ENCODE results near the gene SLC25A22.

The SLC25A22 gene

GRCh38 chr11:826227-826621 is 28.1 kb upstream of the SLC25A22 start:
- no peak for DNase-seq (ENCODE audit: low read depth in 2 of 2)
- TF ChIP-seq, protein P1, sequence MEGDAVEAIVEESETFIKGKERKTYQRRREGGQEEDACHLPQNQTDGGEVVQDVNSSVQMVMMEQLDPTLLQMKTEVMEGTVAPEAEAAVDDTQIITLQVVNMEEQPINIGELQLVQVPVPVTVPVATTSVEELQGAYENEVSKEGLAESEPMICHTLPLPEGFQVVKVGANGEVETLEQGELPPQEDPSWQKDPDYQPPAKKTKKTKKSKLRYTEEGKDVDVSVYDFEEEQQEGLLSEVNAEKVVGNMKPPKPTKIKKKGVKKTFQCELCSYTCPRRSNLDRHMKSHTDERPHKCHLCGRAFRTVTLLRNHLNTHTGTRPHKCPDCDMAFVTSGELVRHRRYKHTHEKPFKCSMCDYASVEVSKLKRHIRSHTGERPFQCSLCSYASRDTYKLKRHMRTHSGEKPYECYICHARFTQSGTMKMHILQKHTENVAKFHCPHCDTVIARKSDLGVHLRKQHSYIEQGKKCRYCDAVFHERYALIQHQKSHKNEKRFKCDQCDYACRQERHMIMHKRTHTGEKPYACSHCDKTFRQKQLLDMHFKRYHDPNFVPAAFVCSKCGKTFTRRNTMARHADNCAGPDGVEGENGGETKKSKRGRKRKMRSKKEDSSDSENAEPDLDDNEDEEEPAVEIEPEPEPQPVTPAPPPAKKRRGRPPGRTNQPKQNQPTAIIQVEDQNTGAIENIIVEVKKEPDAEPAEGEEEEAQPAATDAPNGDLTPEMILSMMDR (IDR thresholded peaks at IDR 0.05; ENCODE audit: low read depth, low read length) = no peak
- no peak overlapping the region for H3K4me3 ChIP-seq (replicated peaks in 1 of 2; ENCODE audit: low read depth in 2 of 2, low read length in 2 of 2)

- no peak for DNase-seq (ENCODE audit: low read depth in 2 of 2)
- no peak overlapping the region for H3K4me3 ChIP-seq (replicated peaks in 1 of 2; ENCODE audit: low read depth in 2 of 2, low read length in 2 of 2)
- TF ChIP-seq, protein P1 (IDR thresholded peaks at IDR 0.05; ENCODE audit: low read depth, low read length) = no peak
Measured at GRCh38 chr11:825366-826226, 27.5 kb upstream of the SLC25A22 start.

GRCh38 chr11:824942-825341 is 26.9 kb upstream of the SLC25A22 start:
- no peak for DNase-seq (ENCODE audit: low read depth in 2 of 2)
- TF ChIP-seq, protein P1 (IDR thresholded peaks at IDR 0.05; ENCODE audit: low read depth, low read length) = no peak

GRCh38 chr11:824292-824880 is 26.3 kb upstream of the SLC25A22 start:
- TF ChIP-seq, protein P1 (IDR thresholded peaks at IDR 0.05; ENCODE audit: low read depth, low read length) = no peak
- DNase-seq (ENCODE audit: low read depth in 2 of 2) = no peak
- H3K4me3 ChIP-seq (replicated peaks in 1 of 2; ENCODE audit: low read depth in 2 of 2, low read length in 2 of 2) = no peak overlapping the region

More at GRCh38 chr11:824942-825341, 26.9 kb upstream of the SLC25A22 start:
- H3K4me3 ChIP-seq (replicated peaks in 1 of 2; ENCODE audit: low read depth in 2 of 2, low read length in 2 of 2) = no peak overlapping the region

DNA sequence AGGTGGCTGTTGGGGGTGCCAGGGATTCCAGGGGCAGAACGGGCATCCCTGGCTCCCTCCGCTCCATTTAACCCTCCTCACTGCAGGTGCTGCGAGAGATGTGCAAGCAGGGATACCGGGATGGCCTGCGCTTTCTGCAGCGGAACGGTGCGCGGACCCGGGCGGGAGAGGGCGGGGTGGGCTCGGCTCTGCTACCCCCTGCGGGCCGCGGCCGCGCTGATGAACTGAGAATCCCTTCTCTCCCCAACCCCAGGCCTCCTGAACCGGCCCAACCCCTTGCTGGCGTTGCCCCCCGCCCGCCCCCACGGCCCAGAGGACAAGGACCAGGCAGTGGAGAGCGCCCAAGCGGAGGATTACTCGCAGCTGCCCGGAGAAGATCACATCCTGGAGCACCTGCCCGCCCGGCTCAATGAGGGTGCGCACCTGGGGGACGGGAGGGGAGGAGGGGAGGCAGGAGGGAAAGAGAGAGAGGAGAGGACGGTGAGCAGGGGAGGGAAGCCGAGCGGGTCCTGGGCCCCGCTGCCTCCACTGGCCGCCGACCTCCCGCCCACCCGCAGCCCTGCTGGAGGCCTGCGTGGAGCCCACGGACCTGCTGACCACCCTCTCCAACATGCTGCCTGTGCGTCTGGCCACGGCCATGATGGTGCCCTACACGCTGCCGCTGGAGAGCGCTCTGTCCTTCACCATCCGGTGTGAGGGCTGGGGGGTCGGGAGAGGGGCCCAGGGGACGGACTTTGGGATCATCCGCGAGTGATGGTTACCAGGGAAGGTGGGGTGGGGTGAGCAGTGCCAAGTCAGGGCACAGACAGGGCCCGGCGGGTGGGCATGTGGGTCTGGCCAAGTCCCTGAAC is 25.6 kb upstream of the SLC25A22 start:
- H3K4me3 ChIP-seq (replicated peaks in 1 of 2; ENCODE audit: low read depth in 2 of 2, low read length in 2 of 2) = no peak overlapping the region
- no peak for DNase-seq (ENCODE audit: low read depth in 2 of 2)
- TF ChIP-seq, protein P1 (IDR thresholded peaks at IDR 0.05; ENCODE audit: low read depth, low read length) = no peak

- TF ChIP-seq, protein P1 (IDR thresholded peaks at IDR 0.05; ENCODE audit: low read depth, low read length) = no peak
- no peak for DNase-seq (ENCODE audit: low read depth in 2 of 2)
- peak overlapping the region in 1 of 2 donors; percentile 76 for H3K4me3 ChIP-seq (replicated peaks in 1 of 2; ENCODE audit: low read depth in 2 of 2, low read length in 2 of 2)
Measured at GRCh38 chr11:821512-822371, 23.7 kb upstream of the SLC25A22 start.

All from cardiac fibroblast (primary cell).